H9 (cell line): ENCODE measurements around the gene GPR180. TPM values are rescaled to one million over a fixed set of nuclear protein-coding genes. Genes with fewer than 3 reads are reported as not detected.

ENCODE experiments used
- DNase-seq: peaks from one replicate; pipeline ENCODE4 v3.0.0-alpha.2; 2017
- H2AFZ ChIP-seq: one replicate; pipeline ENCODE4 v1.6.1; 2013; ENCODE audit warnings: mild to moderate bottlenecking, low read length, control low read depth, moderate library complexity
- H2AK5ac ChIP-seq: 2 replicates; pipeline ENCODE4 v1.6.1; 2013; ENCODE audit warnings: low read length, control low read depth, mixed read lengths; ENCODE audit not compliant: insufficient read length
- H2BK120ac ChIP-seq: one replicate; pipeline ENCODE4 v1.6.1; 2013; ENCODE audit warnings: low read depth, mild to moderate bottlenecking, low read length, control low read depth, inconsistent platforms; ENCODE audit not compliant: poor library complexity, severe bottlenecking
- H2BK12ac ChIP-seq: 2 replicates; pipeline ENCODE4 v1.6.1; 2013; ENCODE audit warnings: low read length, control low read depth, mixed read lengths, low read depth; ENCODE audit not compliant: insufficient read length
- H2BK15ac ChIP-seq: 2 replicates; pipeline ENCODE4 v1.6.1; 2013; ENCODE audit warnings: low read depth, low read length, control low read depth
- H2BK20ac ChIP-seq: one replicate; pipeline ENCODE4 v1.6.1; 2013; ENCODE audit warnings: low read depth, mild to moderate bottlenecking, low read length, control low read depth, inconsistent platforms; ENCODE audit not compliant: poor library complexity, severe bottlenecking
- H2BK5ac ChIP-seq: 2 replicates; pipeline ENCODE4 v1.6.1; 2013; ENCODE audit warnings: low read length, control low read depth, mixed read lengths; ENCODE audit not compliant: insufficient read length
- H3K14ac ChIP-seq: 2 replicates; pipeline ENCODE4 v1.6.1; 2013; ENCODE audit warnings: low read length, control low read depth; ENCODE audit not compliant: insufficient read depth
- H3K18ac ChIP-seq: 2 replicates; pipeline ENCODE4 v1.6.1; 2013; ENCODE audit warnings: low read depth, mild to moderate bottlenecking, mixed read lengths, low read length, control low read depth; ENCODE audit not compliant: insufficient read length
- H3K23ac ChIP-seq: 2 replicates; pipeline ENCODE4 v1.6.1; 2013; ENCODE audit warnings: low read length, control low read depth, mixed read lengths, low read depth; ENCODE audit not compliant: insufficient read length
- H3K23me2 ChIP-seq: 2 replicates; pipeline ENCODE4 v1.6.1; 2013; ENCODE audit warnings: low read depth, mild to moderate bottlenecking, mixed read lengths, low read length, control low read depth; ENCODE audit not compliant: insufficient read length, poor library complexity, severe bottlenecking
- H3K27ac ChIP-seq: 2 replicates; pipeline ENCODE4 v1.5.1; 2013; ENCODE audit warnings: low read length, control low read depth, mixed read lengths, low read depth; ENCODE audit not compliant: insufficient read length
- H3K27me3 ChIP-seq: 2 replicates; pipeline ENCODE4 v1.6.1; 2013; ENCODE audit warnings: low read length, control low read depth, inconsistent platforms; ENCODE audit not compliant: insufficient read depth
- H3K4ac ChIP-seq: 2 replicates; pipeline ENCODE4 v1.6.1; 2013; ENCODE audit warnings: low read depth, mild to moderate bottlenecking, control low read depth, inconsistent platforms, low read length, moderate library complexity
- H3K4me1 ChIP-seq: 2 replicates; pipeline ENCODE4 v1.6.1; 2013; ENCODE audit warnings: low read length, control low read depth, inconsistent platforms; ENCODE audit not compliant: insufficient read depth
- H3K4me2 ChIP-seq: 2 replicates; pipeline ENCODE4 v1.6.1; 2013; ENCODE audit warnings: low read length, control low read depth, mixed read lengths; ENCODE audit not compliant: insufficient read length, insufficient read depth
- H3K56ac ChIP-seq: 2 replicates; pipeline ENCODE4 v1.6.1; 2013; ENCODE audit warnings: low read depth, mild to moderate bottlenecking, mixed read lengths, low read length, control low read depth; ENCODE audit not compliant: insufficient read length
- H3K79me1 ChIP-seq: 2 replicates; pipeline ENCODE4 v1.6.1; 2013; ENCODE audit warnings: low read depth, mild to moderate bottlenecking, moderate library complexity, low read length, control low read depth, inconsistent platforms; ENCODE audit not compliant: insufficient read depth, poor library complexity, severe bottlenecking
- H3K79me2 ChIP-seq: 2 replicates; pipeline ENCODE4 v1.6.1; 2013; ENCODE audit warnings: low read length, control low read depth, inconsistent platforms; ENCODE audit not compliant: insufficient read depth
- H3K9ac ChIP-seq: 2 replicates; pipeline ENCODE4 v1.6.1; 2013; ENCODE audit warnings: low read length, control low read depth, mixed read lengths; ENCODE audit not compliant: insufficient read length; ENCODE audit errors: extremely low read depth
- H3K9me3 ChIP-seq: one replicate; pipeline ENCODE4 v1.6.1; 2013; ENCODE audit warnings: low read depth, low read length, inconsistent platforms; ENCODE audit not compliant: control insufficient read depth
- H3T11ph ChIP-seq: one replicate; pipeline ENCODE4 v1.6.1; 2013; ENCODE audit warnings: mild to moderate bottlenecking, low read length, control low read depth, inconsistent platforms
- H4K20me1 ChIP-seq: one replicate; pipeline ENCODE4 v1.6.1; 2013; ENCODE audit not compliant: control insufficient read depth, insufficient read length, insufficient read depth
- H4K5ac ChIP-seq: 2 replicates; pipeline ENCODE4 v1.6.1; 2013; ENCODE audit warnings: low read depth, mild to moderate bottlenecking, mixed read lengths, low read length, control low read depth; ENCODE audit not compliant: insufficient read length
- H4K8ac ChIP-seq: replicated peaks from 2 replicates; pipeline ENCODE4 v1.6.1; 2013; ENCODE audit warnings: low read length, control low read depth, mixed read lengths, low read depth; ENCODE audit not compliant: insufficient read length
- H4K91ac ChIP-seq: 2 replicates; pipeline ENCODE4 v1.6.1; 2013; ENCODE audit warnings: low read depth, mild to moderate bottlenecking, moderate library complexity, mixed read lengths, low read length, control low read depth; ENCODE audit not compliant: insufficient read length
- H3K27ac Mint-ChIP-seq, 3 experiments: 2 replicates in 2 of 3; 3 replicates in 1 of 3; pipeline ENCODE4 v1.8.0; 2020 to 2021; ENCODE audit warnings: mixed read lengths in 3 of 3, mild to moderate bottlenecking in 1 of 3, moderate library complexity in 1 of 3
- H3K27me3 Mint-ChIP-seq: 2 replicates; pipeline ENCODE4 v1.8.0; 2021; ENCODE audit warnings: low read depth, mild to moderate bottlenecking, moderate library complexity, mixed read lengths
- H3K36me3 Mint-ChIP-seq, 3 experiments: 2 replicates in 2 of 3; 3 replicates in 1 of 3; pipeline ENCODE4 v1.8.0; 2020 to 2021; ENCODE audit warnings: low read depth in 3 of 3, mixed read lengths in 3 of 3; ENCODE audit not compliant: insufficient read depth in 1 of 3
- H3K4me1 Mint-ChIP-seq, 2 experiments: 2 replicates each; pipeline ENCODE4 v1.8.0; 2020; ENCODE audit warnings: mixed read lengths in 2 of 2
- H3K4me3 Mint-ChIP-seq, 2 experiments: 2 replicates in 1 of 2; 3 replicates in 1 of 2; pipeline ENCODE4 v1.8.0; 2020 to 2021; ENCODE audit warnings: mild to moderate bottlenecking in 2 of 2, mixed read lengths in 2 of 2, moderate library complexity in 1 of 2
- H3K9me3 Mint-ChIP-seq, 2 experiments: 2 replicates in 1 of 2; 3 replicates in 1 of 2; pipeline ENCODE4 v1.8.0; 2020; ENCODE audit warnings: mild to moderate bottlenecking in 2 of 2, mixed read lengths in 2 of 2, moderate library complexity in 1 of 2
- CTCF ChIP-seq: fragments of 200-600 bp; sonication (generic); conservative IDR thresholded peaks from 3 replicates; pipeline ENCODE4 v1.8.0; 2021; ENCODE audit warnings: antibody characterized with exemption, mild to moderate bottlenecking
- WGBS: extraction: QIAGEN DNeasy Blood & Tissue Kit; methylation state at CpG from one replicate; pipeline ENCODE4 v1.1.7; 2013; ENCODE audit warnings: missing lambda C conversion rate, low lambda C conversion rate, mixed read lengths; ENCODE audit not compliant: insufficient read length; ENCODE audit errors: extremely low coverage; 5-methylcytosine and 5-hydroxymethylcytosine counted together
- total RNA-seq: library from RNA; stranded (reverse); gene quantifications from 2 replicates; pipeline ENCODE4 v1.2.1, GENCODE V29; 2021

Gene GPR180
- total RNA-seq, 1 experiment from 2014 or later, result 5.1 TPM

- Histone ChIP-seq H2BK20ac (no peak overlapping the region), H4K5ac (no peak overlapping the region), H3T11ph (no peak overlapping the region), H3K23me2 (no peaks in the 10 kb centered on the region), H3K56ac (no peak overlapping the region), H2BK120ac (no peak overlapping the region), H4K91ac (no peak overlapping the region), H4K8ac (no peak overlapping the region), H3K23ac (no peak overlapping the region), H3K9ac (no peak overlapping the region), H3K14ac (no peak overlapping the region), H3K79me1 (no peaks in the 10 kb centered on the region), H2AFZ (no peak overlapping the region), H2BK12ac (no peak overlapping the region), H3K4me1 (no peaks in the 10 kb centered on the region), H3K4me2 (no peak overlapping the region), H3K4ac (no peak overlapping the region), H2BK5ac (no peak overlapping the region), H3K27me3 (no peaks in the 10 kb centered on the region), H3K79me2 (no peaks in the 10 kb centered on the region), H2AK5ac (no peak overlapping the region), H3K9me3 (no peaks in the 10 kb centered on the region), H4K20me1 (no peaks in the 10 kb centered on the region), H3K27ac (no peak overlapping the region), H2BK15ac (no peak overlapping the region), H3K18ac (no peak overlapping the region)
- no peaks in the 10 kb centered on the region for H3K9me3 Mint-ChIP-seq
- no peak overlapping the region for H3K4me3 Mint-ChIP-seq
- H3K36me3 Mint-ChIP-seq, result peaks cover 15 to 44% (median 41%) of the 10 kb centered on the region in 3 experiments; a peak in 6 of 7 replicates
- WGBS, result no CpG with 5 or more reads among the region's 4 CpGs
- no peak overlapping the region for H3K27ac Mint-ChIP-seq
- DNase-seq, result no peak
- 0 out of 4 replicates have a peak, but pooled peaks cover 0 to 2% of the 10 kb centered on the region in 2 experiments for H3K4me1 Mint-ChIP-seq
- no peaks in the 10 kb centered on the region for H3K27me3 Mint-ChIP-seq
- TF ChIP-seq CTCF, result no peak
These were observed 21.7 kb downstream of the GPR180 start for GRCh38 chr13:94623316-94623715.
